ENCODE results near the gene MBD1. TPM values are rescaled to one million over a fixed set of nuclear protein-coding genes. Genes with fewer than 3 reads are reported as not detected.

The MBD1 gene
- total RNA-seq, 1 donor from 2014 or later = 87.2 TPM

DNA sequence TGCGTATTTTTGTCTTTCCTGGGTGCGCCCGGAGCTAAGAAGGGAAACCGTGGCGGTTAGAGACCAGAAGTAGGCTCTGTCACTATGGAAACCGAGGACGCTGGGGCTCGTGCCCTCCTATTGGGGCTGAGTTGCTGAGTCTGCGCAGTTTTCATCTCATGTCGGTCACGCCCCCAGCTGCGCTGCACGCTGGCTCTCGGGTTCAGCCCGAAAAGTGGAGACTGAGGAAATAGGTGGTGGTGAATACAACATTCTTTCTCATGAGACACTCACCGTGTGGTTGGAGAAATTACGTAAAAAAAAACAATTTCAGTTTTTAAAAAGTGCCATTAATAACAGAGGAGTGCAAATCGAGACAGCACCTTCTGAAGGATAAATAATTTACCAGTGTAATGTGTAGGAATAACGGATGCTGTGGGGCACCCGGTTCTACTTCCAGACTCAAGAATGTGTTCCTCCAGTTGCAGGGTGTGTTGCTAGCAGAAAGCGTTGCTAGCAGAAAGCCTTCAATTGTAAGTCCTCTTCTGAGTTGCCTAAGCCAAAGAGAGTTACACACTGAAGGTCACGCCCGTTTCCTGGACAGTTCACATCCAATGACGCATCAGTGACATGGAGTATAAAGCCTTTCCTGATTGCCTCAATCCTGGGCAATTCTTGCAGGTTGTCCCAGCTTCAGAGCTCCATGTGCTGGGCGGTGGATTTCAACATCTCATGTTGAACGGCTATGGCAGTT, 26.6 kb upstream of the MBD1 start:
- Mint-ChIP-seq H3K4me3 (peak overlapping the region; percentile 76), H3K27ac (no peak overlapping the region), H3K9me3 (peaks cover 11% of the 10 kb centered on the region), H3K36me3 (no peaks in the 10 kb centered on the region), H3K27me3 (ENCODE audit: low read depth) (peaks cover 8% of the 10 kb centered on the region), H3K4me1 (peaks cover 7% of the 10 kb centered on the region)
- DNase-seq (ENCODE audit: low spot score in 2 of 2, unreplicated experiment in 2 of 2) = peak; percentile 53 to 78
- TF ChIP-seq, protein P1, sequence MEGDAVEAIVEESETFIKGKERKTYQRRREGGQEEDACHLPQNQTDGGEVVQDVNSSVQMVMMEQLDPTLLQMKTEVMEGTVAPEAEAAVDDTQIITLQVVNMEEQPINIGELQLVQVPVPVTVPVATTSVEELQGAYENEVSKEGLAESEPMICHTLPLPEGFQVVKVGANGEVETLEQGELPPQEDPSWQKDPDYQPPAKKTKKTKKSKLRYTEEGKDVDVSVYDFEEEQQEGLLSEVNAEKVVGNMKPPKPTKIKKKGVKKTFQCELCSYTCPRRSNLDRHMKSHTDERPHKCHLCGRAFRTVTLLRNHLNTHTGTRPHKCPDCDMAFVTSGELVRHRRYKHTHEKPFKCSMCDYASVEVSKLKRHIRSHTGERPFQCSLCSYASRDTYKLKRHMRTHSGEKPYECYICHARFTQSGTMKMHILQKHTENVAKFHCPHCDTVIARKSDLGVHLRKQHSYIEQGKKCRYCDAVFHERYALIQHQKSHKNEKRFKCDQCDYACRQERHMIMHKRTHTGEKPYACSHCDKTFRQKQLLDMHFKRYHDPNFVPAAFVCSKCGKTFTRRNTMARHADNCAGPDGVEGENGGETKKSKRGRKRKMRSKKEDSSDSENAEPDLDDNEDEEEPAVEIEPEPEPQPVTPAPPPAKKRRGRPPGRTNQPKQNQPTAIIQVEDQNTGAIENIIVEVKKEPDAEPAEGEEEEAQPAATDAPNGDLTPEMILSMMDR (IDR thresholded peaks at IDR 0.05; ENCODE audit: unreplicated experiment) = no peak

DNA sequence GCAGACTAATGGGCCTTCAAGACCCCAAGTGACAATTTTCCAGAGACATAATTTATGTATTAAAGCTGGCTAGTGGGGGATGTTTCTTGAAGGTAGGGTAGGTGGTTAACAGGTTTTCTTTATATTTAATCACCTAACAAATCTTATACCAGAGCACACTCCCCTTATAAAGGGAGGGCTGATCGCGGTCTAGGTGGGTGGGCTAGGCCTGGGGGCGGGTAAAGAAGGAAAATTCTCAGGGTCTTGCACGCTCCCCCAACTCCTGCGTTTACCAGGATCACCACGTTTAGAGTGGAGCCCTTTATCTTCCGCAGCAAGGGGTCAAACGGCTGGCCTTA, 26.0 kb upstream of the MBD1 start:
- H3K27ac Mint-ChIP-seq = peak overlapping the region; percentile 39
- no peak for DNase-seq (ENCODE audit: low spot score in 2 of 2, unreplicated experiment in 2 of 2)
- peaks cover 7% of the 10 kb centered on the region for H3K4me1 Mint-ChIP-seq
- peak overlapping the region; percentile 76 for H3K4me3 Mint-ChIP-seq
- H3K36me3 Mint-ChIP-seq = no peaks in the 10 kb centered on the region
- H3K9me3 Mint-ChIP-seq = peaks cover 11% of the 10 kb centered on the region
- TF ChIP-seq, protein P1 (IDR thresholded peaks at IDR 0.05; ENCODE audit: unreplicated experiment) = no peak
- peaks cover 8% of the 10 kb centered on the region for H3K27me3 Mint-ChIP-seq (ENCODE audit: low read depth)

DNA sequence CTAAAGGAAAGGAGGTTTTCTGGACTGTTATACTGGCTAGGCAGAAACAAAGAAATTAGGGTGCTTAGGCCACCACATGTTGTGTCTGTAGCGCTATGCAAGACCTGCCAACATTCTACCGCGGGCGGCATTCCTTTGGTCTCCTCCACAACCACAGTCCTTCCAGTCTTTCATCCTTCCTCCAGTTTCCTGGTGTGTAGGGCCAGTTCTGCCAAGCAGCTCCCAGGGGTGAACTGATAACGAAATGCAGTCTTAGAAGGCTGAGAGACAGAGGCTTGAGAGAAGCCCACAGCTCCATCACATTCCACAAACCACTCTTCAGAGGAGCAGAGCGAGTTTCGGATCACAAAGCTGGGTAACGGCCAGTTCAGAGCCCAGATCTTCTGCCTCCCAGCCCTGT, 25.6 kb upstream of the MBD1 start:
- peak overlapping the region; percentile 76 for H3K4me3 Mint-ChIP-seq
- H3K36me3 Mint-ChIP-seq = no peaks in the 10 kb centered on the region
- peak overlapping the region; percentile 39 for H3K27ac Mint-ChIP-seq
- no peak for DNase-seq (ENCODE audit: low spot score in 2 of 2, unreplicated experiment in 2 of 2)
- H3K4me1 Mint-ChIP-seq = peaks cover 7% of the 10 kb centered on the region
- H3K27me3 Mint-ChIP-seq (ENCODE audit: low read depth) = peaks cover 8% of the 10 kb centered on the region
- H3K9me3 Mint-ChIP-seq = peaks cover 11% of the 10 kb centered on the region
- TF ChIP-seq, protein P1 (IDR thresholded peaks at IDR 0.05; ENCODE audit: unreplicated experiment) = no peak

DNA sequence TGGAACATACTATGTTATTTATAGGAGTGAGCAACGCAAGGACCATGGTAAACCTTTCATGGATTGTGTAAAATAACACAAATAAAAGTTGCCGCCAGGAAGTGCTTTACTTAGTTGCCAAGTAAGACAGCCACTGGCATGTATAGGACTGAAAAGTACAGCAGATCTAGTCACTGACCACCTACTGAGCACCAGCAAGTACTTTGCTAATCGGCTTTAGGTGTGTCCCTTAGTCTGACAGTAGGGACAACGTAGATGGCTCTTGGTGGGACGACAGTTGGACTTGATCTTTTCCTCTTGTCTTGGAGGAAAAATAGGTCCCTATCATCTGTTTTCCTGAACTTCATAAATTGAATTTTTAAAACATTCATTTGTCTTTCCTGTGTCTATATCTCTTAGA, 19.8 kb upstream of the MBD1 start:
- no peaks in the 10 kb centered on the region for H3K27me3 Mint-ChIP-seq (ENCODE audit: low read depth)
- H3K4me1 Mint-ChIP-seq = peaks cover 15% of the 10 kb centered on the region
- no peak overlapping the region for H3K27ac Mint-ChIP-seq
- H3K9me3 Mint-ChIP-seq = peaks cover 7% of the 10 kb centered on the region
- DNase-seq (ENCODE audit: low spot score in 2 of 2, unreplicated experiment in 2 of 2) = no peak
- no peaks in the 10 kb centered on the region for H3K36me3 Mint-ChIP-seq
- TF ChIP-seq, protein P1 (IDR thresholded peaks at IDR 0.05; ENCODE audit: unreplicated experiment) = no peak
- no peak overlapping the region for H3K4me3 Mint-ChIP-seq

DNA sequence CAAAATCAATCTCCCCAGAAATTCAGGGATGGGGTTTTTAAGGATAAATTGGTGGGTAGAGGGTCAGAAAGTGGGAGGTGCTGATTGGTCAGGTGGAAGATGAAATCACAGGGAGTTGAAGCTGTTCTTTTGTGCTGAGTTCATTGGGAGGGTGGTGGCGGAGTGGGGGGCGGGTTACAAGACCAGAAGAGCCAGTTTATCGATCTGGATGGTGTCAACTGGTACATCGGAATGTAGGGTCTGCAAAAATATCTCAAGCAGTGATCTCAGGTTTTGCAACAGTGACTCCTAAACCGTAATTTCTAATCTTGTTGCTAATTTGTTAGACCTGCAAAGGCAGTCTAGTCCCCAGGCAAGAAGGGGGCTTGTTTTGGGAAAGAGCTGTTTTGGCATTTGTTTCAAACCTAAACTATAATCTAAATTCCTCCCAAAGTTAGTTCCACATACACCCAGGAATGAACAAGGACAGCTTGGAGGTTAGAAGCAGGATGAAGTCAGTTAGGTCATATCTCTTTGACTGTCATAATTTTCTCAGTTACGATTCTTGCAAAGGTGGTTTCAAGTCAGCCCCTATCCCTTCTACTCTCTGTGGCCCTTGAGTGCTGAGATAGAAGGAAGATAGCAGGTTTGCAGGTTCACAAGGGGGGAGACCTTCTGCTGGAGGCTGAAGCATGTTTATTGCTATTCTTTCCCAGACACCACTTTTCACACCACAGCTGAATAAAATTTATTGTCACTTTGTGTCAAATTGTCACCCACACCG, 18.5 kb upstream of the MBD1 start:
- peaks cover 15% of the 10 kb centered on the region for H3K4me1 Mint-ChIP-seq

More for the DNA sequence above, 18.5 kb upstream of the MBD1 start:
- Mint-ChIP-seq H3K27ac (peak overlapping the region; percentile 50), H3K36me3 (no peaks in the 10 kb centered on the region), H3K4me3 (peak overlapping the region; percentile 22), H3K27me3 (ENCODE audit: low read depth) (no peaks in the 10 kb centered on the region), H3K9me3 (no peaks in the 10 kb centered on the region)
- TF ChIP-seq, protein P1 (IDR thresholded peaks at IDR 0.05; ENCODE audit: unreplicated experiment) = no peak
- no peak for DNase-seq (ENCODE audit: low spot score in 2 of 2, unreplicated experiment in 2 of 2)

Data from mesothelial cell of epicardium (in vitro differentiated cells).